OCI-LY3 (cell line): Measurements from ENCODE around the gene STAT3.
"Not testable (repeated sequence)": the region's sequence is repeated elsewhere in the genome, so short reads cannot be mapped to it uniquely, and the experiment has no call there.

Experiments
- H2AFZ ChIP-seq: fragments of 200-600, 300-600 bp; shearing (Covaris generic); 2 replicates; pipeline ENCODE4 v1.6.0; 2014; ENCODE audit warnings: antibody characterized with exemption, low read depth, low read length
- H3K27ac ChIP-seq: fragments of 200-600, 300-600 bp; sonication (generic); 2 replicates; pipeline ENCODE4 v1.5.1; 2014; ENCODE audit warnings: mild to moderate bottlenecking, low read length, moderate library complexity, mixed read lengths
- H3K27me3 ChIP-seq: fragments of 200-600, 300-600 bp; sonication (generic); 2 replicates; pipeline ENCODE4 v1.6.1; 2014; ENCODE audit warnings: low read depth, low read length, mixed read lengths
- H3K36me3 ChIP-seq: fragments of 200-600, 300-600 bp; sonication (generic); replicated peaks from 2 replicates; pipeline ENCODE3; 2014; ENCODE audit warnings: low read depth, low read length, mixed read lengths
- H3K4me1 ChIP-seq: fragments of 300-600, 200-600 bp; sonication (generic); 2 replicates; pipeline ENCODE4 v1.6.1; 2014; ENCODE audit warnings: low read length, mixed read lengths
- H3K4me2 ChIP-seq: fragments of 200-600, 300-600 bp; sonication (generic); 2 replicates; pipeline ENCODE4 v1.6.1; 2014; ENCODE audit warnings: low read length, mixed read lengths
- H3K4me3 ChIP-seq: fragments of 300-600, 200-600 bp; sonication (generic); 2 replicates; pipeline ENCODE4 v1.5.1; 2014; ENCODE audit warnings: antibody characterized with exemption, mild to moderate bottlenecking, low read length, moderate library complexity
- H3K79me2 ChIP-seq: fragments of 300-600, 200-600 bp; shearing (Covaris generic); 2 replicates; pipeline ENCODE4 v1.6.1; 2014; ENCODE audit warnings: mild to moderate bottlenecking, low read length, mixed read lengths
- H3K9ac ChIP-seq: fragments of 300-600, 200-600 bp; shearing (Covaris generic); 2 replicates; pipeline ENCODE4 v1.6.0; 2014; ENCODE audit warnings: mild to moderate bottlenecking, low read length, moderate library complexity
- H3K9me3 ChIP-seq: fragments of 200-600, 300-600 bp; shearing (Covaris generic); 2 replicates; pipeline ENCODE4 v1.6.1; 2014; ENCODE audit warnings: low read length, mixed read lengths; ENCODE audit not compliant: insufficient read depth
- H4K20me1 ChIP-seq: fragments of 200-600, 300-600 bp; sonication (generic); 2 replicates; pipeline ENCODE4 v1.6.1; 2016; ENCODE audit warnings: low read length, mixed read lengths; ENCODE audit not compliant: insufficient read depth
- CTCF ChIP-seq: fragments of 200-600, 300-600 bp; sonication (generic); IDR thresholded peaks from 2 replicates; pipeline ENCODE4 v1.5.1; 2014; ENCODE audit warnings: antibody characterized with exemption, low read length, low read depth
- EZH2phosphoT487 ChIP-seq: fragments of 200-600 bp; shearing (Covaris generic); IDR thresholded peaks from 2 replicates; pipeline ENCODE4 v1.6.1; 2018; ENCODE audit warnings: antibody characterized with exemption, mixed run types, low read depth

The STAT3 gene

GRCh38 chr17:42323268-42323773 is 64.9 kb downstream of the STAT3 start:
- Histone ChIP-seq H3K36me3 (peaks cover 63% of the 10 kb centered on the region), H3K9me3 (no peaks in the 10 kb centered on the region), H3K27me3 (no peaks in the 10 kb centered on the region), H4K20me1 (peaks cover 32% of the 10 kb centered on the region; the same call in 1 of the 2 replicates), H3K4me2 (peak overlapping the region; percentile 31), H2AFZ (no peak overlapping the region), H3K79me2 (peaks cover 34% of the 10 kb centered on the region), H3K4me3 (no peak overlapping the region), H3K27ac (peak overlapping the region; percentile 48), H3K4me1 (peaks cover 45% of the 10 kb centered on the region), H3K9ac (no peak overlapping the region)
- no peak for TF ChIP-seq EZH2phosphoT487
- TF ChIP-seq CTCF: no peak

- peaks cover 34% of the 10 kb centered on the region for H3K79me2 ChIP-seq
- no peaks in the 10 kb centered on the region for H3K9me3 ChIP-seq
- H4K20me1 ChIP-seq: peaks cover 37% of the 10 kb centered on the region; the same call in 1 of the 2 replicates
- no peaks in the 10 kb centered on the region for H3K27me3 ChIP-seq
- H3K36me3 ChIP-seq: peaks cover 67% of the 10 kb centered on the region
- TF ChIP-seq CTCF: peak; percentile 99
- TF ChIP-seq EZH2phosphoT487: no peak
- peak overlapping the region; percentile 10; the same call in 1 of the 2 replicates for H3K9ac ChIP-seq
- H3K27ac ChIP-seq: peak overlapping the region; percentile 48
- H2AFZ ChIP-seq: no peak overlapping the region
- no peak overlapping the region for H3K4me3 ChIP-seq
- H3K4me1 ChIP-seq: peaks cover 48% of the 10 kb centered on the region
- H3K4me2 ChIP-seq: peak overlapping the region; percentile 31
Observed at GRCh38 chr17:42322382-42323267, 65.6 kb downstream of the STAT3 start.

GRCh38 chr17:42321555-42321954 is 66.7 kb downstream of the STAT3 start:
- Histone ChIP-seq H3K4me3 (no peak overlapping the region), H3K9me3 (no peaks in the 10 kb centered on the region), H3K4me2 (no peak overlapping the region), H3K27ac (peak overlapping the region; percentile 33; the same call in 1 of the 2 replicates), H3K36me3 (peaks cover 68% of the 10 kb centered on the region), H3K9ac (no peak overlapping the region), H3K4me1 (peaks cover 59% of the 10 kb centered on the region), H3K27me3 (no peaks in the 10 kb centered on the region), H4K20me1 (peaks cover 48% of the 10 kb centered on the region; the same call in 1 of the 2 replicates), H3K79me2 (peaks cover 38% of the 10 kb centered on the region), H2AFZ (no peak overlapping the region)
- TF ChIP-seq CTCF: no peak
- TF ChIP-seq EZH2phosphoT487: no peak

- not testable (repeated sequence) for H3K27ac ChIP-seq, H3K27me3 ChIP-seq, H3K4me3 ChIP-seq, H2AFZ ChIP-seq, H3K9me3 ChIP-seq, H3K9ac ChIP-seq, H3K4me2 ChIP-seq
- H3K79me2 ChIP-seq: peaks cover 34% of the 10 kb centered on the region
- peaks cover 87% of the 10 kb centered on the region for H3K4me1 ChIP-seq
- peaks cover 44% of the 10 kb centered on the region; the same call in 1 of the 2 replicates for H4K20me1 ChIP-seq
- peaks cover 72% of the 10 kb centered on the region for H3K36me3 ChIP-seq
Observed at GRCh38 chr17:42317967-42318366, 70.3 kb downstream of the STAT3 start.
